ENCODE data around the gene ZBTB17.
A peak's percentile ranks its signal among the peaks of the same experiment; 100 is the strongest.

Gene ZBTB17

DNA sequence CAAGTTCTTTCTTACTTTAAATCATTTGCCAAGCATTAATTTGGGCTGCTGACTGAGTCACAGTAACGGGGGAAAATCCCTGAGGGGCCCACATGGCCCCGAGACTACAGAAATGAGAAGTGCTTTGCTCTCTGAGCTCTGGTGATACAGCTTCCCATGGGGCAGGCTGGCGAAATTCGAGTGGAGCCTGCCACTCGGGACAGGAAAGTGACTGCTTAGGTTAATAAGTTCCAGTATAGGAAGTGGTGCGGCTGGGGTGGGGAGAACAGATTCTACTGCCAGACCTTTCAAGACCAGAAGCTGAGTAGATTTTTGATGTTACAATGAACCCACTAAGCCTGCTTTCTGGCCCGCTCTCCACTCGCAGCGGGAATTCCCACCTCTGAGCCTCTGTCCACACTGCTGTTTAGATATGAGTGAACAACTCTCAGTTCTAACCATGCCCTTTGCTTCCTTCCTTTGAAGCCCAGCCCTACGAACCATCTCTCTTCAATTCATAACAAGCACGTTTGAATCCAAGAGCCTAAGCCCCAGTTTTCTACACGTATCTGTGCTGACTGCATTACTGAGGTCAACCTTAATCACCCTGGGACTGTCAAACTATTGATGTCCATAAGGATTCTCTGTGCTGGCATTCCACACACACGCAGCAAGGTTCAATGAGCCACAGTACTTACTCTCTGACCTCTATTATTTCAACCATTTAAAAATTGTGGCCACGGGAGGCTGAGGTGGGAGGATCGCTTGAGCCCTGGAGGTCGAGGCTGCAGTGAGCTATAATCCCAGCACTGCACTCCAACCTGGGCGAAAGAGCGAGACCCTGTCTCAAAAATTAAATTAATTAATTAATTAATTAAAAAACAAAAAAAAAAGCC is 9.6 kb downstream of the ZBTB17 start:
- H3K18ac ChIP-seq (ENCODE audit: low read length) = no peak overlapping the region

DNA sequence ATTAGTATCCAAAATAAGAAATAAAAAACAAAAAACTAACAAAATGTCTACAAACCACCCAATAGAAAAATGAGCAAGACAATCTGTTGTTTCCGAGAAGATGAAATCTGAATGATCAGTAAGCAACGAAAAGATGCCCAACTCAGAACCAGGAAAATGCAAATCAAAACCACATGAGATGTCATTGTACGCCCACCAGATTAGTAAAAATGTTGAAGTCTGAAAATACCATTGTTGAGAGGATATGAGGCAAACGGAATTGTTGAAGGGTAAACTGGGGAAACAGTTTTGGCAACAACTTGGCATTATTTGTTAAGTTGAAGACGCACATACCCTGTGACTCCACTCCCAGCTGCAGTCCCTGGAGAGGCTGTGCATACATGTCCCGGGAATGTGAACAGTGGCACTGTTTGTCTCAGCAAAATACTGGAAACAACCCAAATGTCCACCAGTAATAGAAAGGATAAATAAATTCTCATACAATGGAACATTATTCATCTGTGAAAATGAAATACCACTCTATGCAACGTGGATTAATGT is 10.6 kb downstream of the ZBTB17 start:
- no peak overlapping the region for H4K91ac ChIP-seq (ENCODE audit: low read depth, low read length, poor library complexity)
- no peak overlapping the region for H3K18ac ChIP-seq (ENCODE audit: low read length)
- peaks cover 0 to 2% (median 0%) of the 10 kb centered on the region in 3 experiments for H3K27me3 ChIP-seq (ENCODE audit: control insufficient read depth in 3 of 3, insufficient read depth in 3 of 3, low read depth in 1 of 3, low read length in 3 of 3)
- H4K8ac ChIP-seq (ENCODE audit: low read depth, low read length) = no peak overlapping the region
- peaks cover 7 to 48% of the 10 kb centered on the region in 2 donors for H3K36me3 ChIP-seq (replicated peaks in 1 of 2; ENCODE audit: control insufficient read depth in 2 of 2, insufficient read depth in 2 of 2, low read length in 2 of 2)
- no CpG with 5 or more reads among the region's 7 CpGs for WGBS, 2 donors (ENCODE audit: extremely low coverage in 2 of 2, insufficient read length in 2 of 2, insufficient replicate concordance in 1 of 2)
- no peak overlapping the region for H2AK5ac ChIP-seq (ENCODE audit: low read depth, low read length)
- H3K14ac ChIP-seq (ENCODE audit: low read length) = no peak overlapping the region
- H3K9ac ChIP-seq (ENCODE audit: low read depth, low read length, poor library complexity) = no peak overlapping the region
- H3K23ac ChIP-seq (ENCODE audit: low read depth, low read length, poor library complexity) = no peak overlapping the region
- peaks cover 0 to 1% of the 10 kb centered on the region in 2 donors for H3K4me1 ChIP-seq (ENCODE audit: control insufficient read depth in 2 of 2, insufficient read depth in 1 of 2, low read depth in 1 of 2, low read length in 2 of 2)
- H2BK5ac ChIP-seq (ENCODE audit: low read length) = no peak overlapping the region
- no peak overlapping the region for H3K4ac ChIP-seq (ENCODE audit: low read length)
- H2BK12ac ChIP-seq (ENCODE audit: low read length) = no peak overlapping the region
- H3K9me3 ChIP-seq (replicated peaks in 1 of 2; ENCODE audit: control insufficient read depth in 2 of 2, insufficient read depth in 1 of 2, low read depth in 1 of 2, low read length in 2 of 2) = peaks cover 10 to 21% of the 10 kb centered on the region in 2 donors
- no peak overlapping the region for H3K27ac ChIP-seq (replicated peaks; ENCODE audit: low read length)
- H2BK120ac ChIP-seq (ENCODE audit: low read depth, low read length) = no peak overlapping the region
- no peak overlapping the region for H2BK15ac ChIP-seq (ENCODE audit: low read length)
- DNase-seq (ENCODE audit: low spot score) = no peak
- H3K4me2 ChIP-seq (ENCODE audit: insufficient read depth, low read length, poor library complexity, severe bottlenecking) = no peak overlapping the region
- no peak overlapping the region for H2AFZ ChIP-seq (ENCODE audit: low read length)
- H3K79me1 ChIP-seq (ENCODE audit: low read depth, low read length) = no peaks in the 10 kb centered on the region
- no peak overlapping the region for H3K4me3 ChIP-seq (ENCODE audit: low read length in 2 of 2)

More for the DNA sequence above, 9.6 kb downstream of the ZBTB17 start:
- Histone ChIP-seq H3K79me1 (ENCODE audit: low read depth, low read length) (no peaks in the 10 kb centered on the region), H2BK15ac (ENCODE audit: low read length) (no peak overlapping the region), H3K14ac (ENCODE audit: low read length) (no peak overlapping the region), H3K4me3 (ENCODE audit: low read length in 2 of 2) (no peak overlapping the region), H2AK5ac (ENCODE audit: low read depth, low read length) (no peak overlapping the region), H3K9me3 (replicated peaks in 1 of 2; ENCODE audit: control insufficient read depth in 2 of 2, insufficient read depth in 1 of 2, low read depth in 1 of 2, low read length in 2 of 2) (peaks cover 10 to 21% of the 10 kb centered on the region in 2 donors), H3K36me3 (replicated peaks in 1 of 2; ENCODE audit: control insufficient read depth in 2 of 2, insufficient read depth in 2 of 2, low read length in 2 of 2) (peaks cover 7 to 53% of the 10 kb centered on the region in 2 donors), H3K9ac (ENCODE audit: low read depth, low read length, poor library complexity) (no peak overlapping the region), H3K4me2 (ENCODE audit: insufficient read depth, low read length, poor library complexity, severe bottlenecking) (no peak overlapping the region), H2BK12ac (ENCODE audit: low read length) (no peak overlapping the region), H3K27me3 (ENCODE audit: control insufficient read depth in 3 of 3, insufficient read depth in 3 of 3, low read depth in 1 of 3, low read length in 3 of 3) (peaks cover 0 to 2% (median 0%) of the 10 kb centered on the region in 3 experiments), H3K23ac (ENCODE audit: low read depth, low read length, poor library complexity) (no peak overlapping the region), H3K4me1 (ENCODE audit: control insufficient read depth in 2 of 2, insufficient read depth in 1 of 2, low read depth in 1 of 2, low read length in 2 of 2) (peaks cover 0 to 1% of the 10 kb centered on the region in 2 donors), H3K4ac (ENCODE audit: low read length) (no peak overlapping the region), H3K27ac (replicated peaks; ENCODE audit: low read length) (no peak overlapping the region), H2AFZ (ENCODE audit: low read length) (no peak overlapping the region), H2BK5ac (ENCODE audit: low read length) (no peak overlapping the region), H2BK120ac (ENCODE audit: low read depth, low read length) (no peak overlapping the region), H4K91ac (ENCODE audit: low read depth, low read length, poor library complexity) (no peak overlapping the region), H4K8ac (ENCODE audit: low read depth, low read length) (no peak overlapping the region)
- no CpG with 5 or more reads among the region's 18 CpGs for WGBS, 2 donors (ENCODE audit: extremely low coverage in 2 of 2, insufficient read length in 2 of 2, insufficient replicate concordance in 1 of 2)
- no peak for DNase-seq (ENCODE audit: low spot score)

DNA sequence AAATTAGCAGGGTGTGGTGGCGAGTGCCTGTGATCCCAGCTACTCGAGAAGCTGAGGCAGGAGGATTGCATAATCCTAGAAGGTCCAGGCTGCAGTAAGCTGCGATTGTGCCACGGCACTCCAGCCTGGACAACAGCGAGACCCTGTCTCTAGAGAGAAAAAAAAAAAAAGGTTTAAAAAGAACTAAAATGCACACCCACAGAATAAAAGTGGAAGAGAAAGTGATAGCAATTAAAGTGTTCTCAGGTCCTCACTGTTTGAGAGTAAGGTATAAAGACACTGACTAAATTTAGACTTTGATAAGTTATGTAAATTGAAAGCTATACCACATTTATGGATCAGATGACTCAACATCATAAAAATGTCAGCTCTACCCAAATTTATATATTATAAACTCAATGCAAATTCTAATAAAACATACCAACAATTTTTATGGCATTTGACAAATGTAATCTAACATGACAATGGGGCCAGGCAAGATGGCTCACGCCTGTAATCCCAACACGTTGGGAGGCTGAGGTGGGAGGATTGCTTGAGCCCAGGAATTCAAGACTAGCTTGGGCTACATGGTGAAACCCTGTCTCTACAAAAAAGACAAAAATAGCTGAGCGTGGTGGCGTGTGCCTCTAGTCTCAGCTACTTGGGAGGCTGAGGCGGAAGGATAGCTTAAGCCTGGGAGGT is 11.8 kb downstream of the ZBTB17 start:
- Histone ChIP-seq H3K18ac (ENCODE audit: low read length) (no peak overlapping the region), H3K4ac (ENCODE audit: low read length) (no peak overlapping the region), H4K8ac (ENCODE audit: low read depth, low read length) (no peak overlapping the region), H2BK5ac (ENCODE audit: low read length) (no peak overlapping the region), H2AK5ac (ENCODE audit: low read depth, low read length) (no peak overlapping the region), H2BK12ac (ENCODE audit: low read length) (no peak overlapping the region), H3K79me1 (ENCODE audit: low read depth, low read length) (no peaks in the 10 kb centered on the region), H3K27me3 (ENCODE audit: control insufficient read depth in 3 of 3, insufficient read depth in 3 of 3, low read depth in 1 of 3, low read length in 3 of 3) (no peaks in the 10 kb centered on the region), H4K91ac (ENCODE audit: low read depth, low read length, poor library complexity) (no peak overlapping the region), H3K36me3 (replicated peaks in 1 of 2; ENCODE audit: control insufficient read depth in 2 of 2, insufficient read depth in 2 of 2, low read length in 2 of 2) (peaks cover 2 to 37% of the 10 kb centered on the region in 2 donors), H3K4me3 (ENCODE audit: low read length in 2 of 2) (no peak overlapping the region), H3K4me2 (ENCODE audit: insufficient read depth, low read length, poor library complexity, severe bottlenecking) (no peak overlapping the region), H3K14ac (ENCODE audit: low read length) (no peak overlapping the region), H2BK15ac (ENCODE audit: low read length) (no peak overlapping the region), H2BK120ac (ENCODE audit: low read depth, low read length) (no peak overlapping the region), H3K23ac (ENCODE audit: low read depth, low read length, poor library complexity) (peak overlapping the region; percentile 13), H3K9ac (ENCODE audit: low read depth, low read length, poor library complexity) (no peak overlapping the region), H3K9me3 (replicated peaks in 1 of 2; ENCODE audit: control insufficient read depth in 2 of 2, insufficient read depth in 1 of 2, low read depth in 1 of 2, low read length in 2 of 2) (peaks cover 4 to 11% of the 10 kb centered on the region in 2 donors), H2AFZ (ENCODE audit: low read length) (no peak overlapping the region), H3K4me1 (ENCODE audit: control insufficient read depth in 2 of 2, insufficient read depth in 1 of 2, low read depth in 1 of 2, low read length in 2 of 2) (peaks cover 0 to 1% of the 10 kb centered on the region in 2 donors), H3K27ac (replicated peaks; ENCODE audit: low read length) (no peak overlapping the region)
- no peak for DNase-seq (ENCODE audit: low spot score)
- WGBS, 2 donors (ENCODE audit: extremely low coverage in 2 of 2, insufficient read length in 2 of 2, insufficient replicate concordance in 1 of 2) = no CpG with 5 or more reads among the region's 10 CpGs

GRCh38 chr1:15963363-15963967 is 12.4 kb downstream of the ZBTB17 start:
- no peak overlapping the region for H3K23ac ChIP-seq (ENCODE audit: low read depth, low read length, poor library complexity)
- H3K27me3 ChIP-seq (ENCODE audit: control insufficient read depth in 3 of 3, insufficient read depth in 3 of 3, low read depth in 1 of 3, low read length in 3 of 3) = no peaks in the 10 kb centered on the region
- H3K79me1 ChIP-seq (ENCODE audit: low read depth, low read length) = no peaks in the 10 kb centered on the region
- H2AFZ ChIP-seq (ENCODE audit: low read length) = no peak overlapping the region
- H3K4me1 ChIP-seq (ENCODE audit: control insufficient read depth in 2 of 2, insufficient read depth in 1 of 2, low read depth in 1 of 2, low read length in 2 of 2) = peaks cover 0 to 3% of the 10 kb centered on the region in 2 donors
- peaks cover 0 to 4% of the 10 kb centered on the region in 2 donors for H3K9me3 ChIP-seq (replicated peaks in 1 of 2; ENCODE audit: control insufficient read depth in 2 of 2, insufficient read depth in 1 of 2, low read depth in 1 of 2, low read length in 2 of 2)
- no peak overlapping the region for H4K91ac ChIP-seq (ENCODE audit: low read depth, low read length, poor library complexity)
- no peak overlapping the region for H2BK12ac ChIP-seq (ENCODE audit: low read length)
- H3K4me3 ChIP-seq (ENCODE audit: low read length in 2 of 2) = no peak overlapping the region
- no peak overlapping the region for H3K4me2 ChIP-seq (ENCODE audit: insufficient read depth, low read length, poor library complexity, severe bottlenecking)
- no peak overlapping the region for H2BK5ac ChIP-seq (ENCODE audit: low read length)
- DNase-seq (ENCODE audit: low spot score) = no peak
- H2AK5ac ChIP-seq (ENCODE audit: low read depth, low read length) = no peak overlapping the region
- no peak overlapping the region for H2BK15ac ChIP-seq (ENCODE audit: low read length)
- no peak overlapping the region for H3K9ac ChIP-seq (ENCODE audit: low read depth, low read length, poor library complexity)
- peaks cover 0 to 30% of the 10 kb centered on the region in 2 donors for H3K36me3 ChIP-seq (replicated peaks in 1 of 2; ENCODE audit: control insufficient read depth in 2 of 2, insufficient read depth in 2 of 2, low read length in 2 of 2)
- H3K4ac ChIP-seq (ENCODE audit: low read length) = no peak overlapping the region
- H3K18ac ChIP-seq (ENCODE audit: low read length) = no peak overlapping the region
- H2BK120ac ChIP-seq (ENCODE audit: low read depth, low read length) = no peak overlapping the region
- no peak overlapping the region for H4K8ac ChIP-seq (ENCODE audit: low read depth, low read length)
- no peak overlapping the region for H3K27ac ChIP-seq (replicated peaks; ENCODE audit: low read length)
- no peak overlapping the region for H3K14ac ChIP-seq (ENCODE audit: low read length)

All from neuronal stem cell (in vitro differentiated cells).